ENCODE measurements around the gene SYNE3.
"Not testable (repeated sequence)": the region's sequence is repeated elsewhere in the genome, so short reads cannot be mapped to it uniquely, and the experiment has no call there.

SYNE3 gene

DNA sequence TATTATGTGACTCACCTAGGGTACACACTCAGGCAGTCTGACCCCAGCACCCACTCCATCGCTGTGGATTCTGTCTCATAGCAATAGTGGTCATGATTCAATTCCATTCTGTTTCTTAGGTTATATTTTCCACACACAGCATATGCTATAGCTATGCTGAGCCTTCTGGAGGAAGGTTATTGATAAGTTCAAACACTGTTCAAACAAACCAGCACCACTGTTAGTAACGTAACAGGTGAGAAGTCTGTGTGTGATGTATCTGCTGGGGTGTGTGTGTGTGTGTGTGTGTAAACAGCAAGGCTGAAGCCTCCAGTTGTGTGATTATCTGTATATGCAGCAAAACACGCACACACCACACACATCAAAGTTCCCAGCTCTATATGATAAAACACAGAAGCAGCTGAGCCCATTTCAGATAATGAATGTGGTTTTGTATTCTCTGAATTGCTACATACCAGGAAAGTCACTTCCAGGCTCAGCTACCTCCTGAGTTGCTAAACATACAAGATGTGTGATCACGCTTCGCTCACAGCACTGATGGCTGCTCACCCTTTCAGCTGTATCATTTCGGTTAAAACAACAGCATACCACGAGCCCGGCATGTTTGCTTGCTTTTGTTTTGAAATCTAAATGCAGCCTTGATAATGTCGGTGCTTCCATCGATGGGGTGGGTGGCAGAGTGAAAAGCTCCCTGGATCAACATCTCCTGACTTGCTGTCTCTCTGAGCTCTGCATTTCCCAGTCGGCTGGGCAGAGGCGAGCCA lies 6.8 kb upstream of the SYNE3 start:
- DNase-seq: no peak

DNA sequence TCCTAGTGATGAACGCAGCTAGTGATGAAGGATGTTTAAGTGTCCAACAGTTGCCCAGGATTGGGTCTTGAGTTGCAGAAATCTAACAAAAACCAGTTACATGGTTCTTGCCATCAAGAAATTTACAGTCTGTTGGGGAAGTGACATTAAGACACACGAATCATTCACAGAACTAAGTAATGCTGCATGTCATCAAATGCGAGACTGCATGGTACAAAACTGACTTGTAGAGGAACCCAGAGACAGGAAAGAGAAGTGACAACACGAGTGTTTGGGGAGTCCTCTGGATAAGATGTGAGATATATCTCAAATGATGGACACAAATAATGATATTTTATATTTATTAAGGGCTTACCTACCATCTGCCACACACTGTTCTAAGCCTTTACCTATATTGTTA lies 6.1 kb upstream of the SYNE3 start:
- DNase-seq: no peak

DNA sequence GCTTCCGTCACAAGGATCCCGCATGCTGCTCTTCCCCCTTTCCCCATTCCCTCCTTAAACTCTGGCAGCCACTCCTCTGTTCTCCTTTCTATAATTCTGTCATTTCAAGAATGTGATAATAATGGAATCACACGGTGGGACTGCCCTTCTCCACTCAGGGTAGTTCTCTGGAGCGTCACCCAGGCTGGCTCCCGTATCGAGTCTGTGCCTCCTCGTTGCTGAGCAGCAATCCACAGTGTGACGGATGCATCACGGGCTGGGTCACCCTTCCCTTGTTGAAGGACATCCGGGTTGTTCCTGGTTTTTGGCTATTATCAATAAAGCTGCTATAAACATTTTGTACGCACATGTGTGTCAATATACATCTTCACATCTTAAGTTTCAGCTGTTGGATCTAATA lies 5.7 kb upstream of the SYNE3 start:
- DNase-seq: no peak

DNA sequence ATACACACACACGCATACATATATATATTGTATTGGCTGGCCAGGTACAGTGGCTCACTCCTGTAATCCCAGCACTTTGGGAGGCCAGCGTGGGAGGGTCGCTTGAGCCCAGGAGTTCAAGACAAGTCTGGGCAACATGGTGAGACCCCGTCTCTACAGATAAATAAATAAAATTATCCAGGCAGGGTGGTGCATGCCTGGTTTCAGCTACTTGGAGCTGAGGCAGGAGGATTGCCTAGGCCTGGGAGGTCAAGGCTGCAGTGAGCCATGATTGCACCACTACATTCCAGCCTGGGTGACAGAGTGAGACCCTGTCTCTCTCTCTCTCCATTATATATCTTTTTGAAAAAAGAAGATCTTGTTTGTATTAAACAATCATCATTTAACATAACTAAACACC lies 4.6 kb upstream of the SYNE3 start:
- no peak for DNase-seq

DNA sequence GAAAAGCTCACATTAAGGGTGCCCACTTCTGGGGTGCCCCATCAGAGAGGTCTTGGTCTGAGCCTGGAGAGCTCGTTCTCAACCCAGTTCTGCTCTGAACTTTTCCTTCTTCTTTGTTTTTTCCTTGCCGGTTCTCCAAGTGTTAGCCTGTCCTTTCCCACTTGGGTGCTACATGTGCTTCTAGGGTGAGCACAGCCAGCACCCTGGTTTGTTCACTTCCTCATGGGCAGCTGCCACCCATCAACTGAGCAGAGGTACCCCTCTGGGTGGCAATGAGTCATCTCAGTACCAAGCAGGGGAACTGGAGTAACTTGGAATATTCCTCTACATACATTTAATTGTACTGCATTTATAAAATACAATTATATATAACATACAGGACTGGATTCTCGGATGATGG lies 3.9 kb upstream of the SYNE3 start:
- no peak for DNase-seq

DNA sequence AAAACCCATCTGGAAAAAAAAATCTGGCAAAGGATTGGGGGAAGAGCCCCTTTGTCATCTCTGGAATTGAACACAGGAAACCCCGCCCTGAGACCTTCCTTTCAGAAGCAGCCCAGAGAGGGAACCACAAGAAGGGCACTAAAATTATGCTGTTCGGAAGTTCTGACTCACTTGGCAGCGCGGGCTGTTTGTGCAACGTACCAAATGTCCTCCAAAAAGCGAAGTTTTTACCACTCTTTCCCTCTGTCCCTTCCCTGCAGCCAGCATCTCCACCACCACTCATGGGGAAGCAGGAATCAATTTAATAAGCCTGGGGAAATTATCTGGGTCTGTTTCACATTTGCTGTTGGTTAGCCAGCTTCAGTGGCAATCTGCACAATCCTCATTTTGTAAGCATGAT lies 3.2 kb upstream of the SYNE3 start:
- no peak for DNase-seq

DNA sequence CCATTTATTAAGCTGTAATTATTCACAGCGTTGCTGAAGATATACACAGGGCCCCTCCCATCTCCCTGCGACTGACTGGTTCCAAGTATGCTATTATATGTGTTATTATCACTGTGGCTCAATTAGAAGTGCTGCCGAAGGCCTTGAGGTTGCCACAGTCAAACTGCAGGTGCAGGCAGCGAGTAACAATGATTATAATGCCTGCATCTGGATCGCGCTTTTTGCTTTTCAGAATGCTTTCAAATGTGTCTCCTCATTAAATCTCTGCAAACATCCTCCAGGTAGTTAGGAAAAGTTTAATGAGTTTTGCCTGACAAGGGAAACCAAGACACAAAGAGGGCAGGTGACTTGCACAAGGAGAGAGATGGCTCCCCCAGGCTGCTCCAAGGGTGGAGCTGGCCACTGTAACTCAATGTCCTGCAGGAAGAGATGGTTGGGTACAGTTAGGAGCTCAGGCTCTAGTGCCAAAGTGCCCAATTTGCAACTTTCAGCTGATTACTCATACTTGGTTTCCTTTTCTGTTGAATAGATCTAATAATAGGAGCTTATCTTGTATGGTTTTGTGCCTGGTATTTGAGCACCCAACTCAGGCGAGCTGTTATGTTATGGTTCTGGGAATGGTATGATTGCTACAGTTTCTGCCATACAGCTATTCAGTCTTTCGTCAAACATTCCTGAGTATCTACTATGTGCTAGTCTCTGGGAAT lies 1.7 kb upstream of the SYNE3 start:
- no peak for DNase-seq

DNA sequence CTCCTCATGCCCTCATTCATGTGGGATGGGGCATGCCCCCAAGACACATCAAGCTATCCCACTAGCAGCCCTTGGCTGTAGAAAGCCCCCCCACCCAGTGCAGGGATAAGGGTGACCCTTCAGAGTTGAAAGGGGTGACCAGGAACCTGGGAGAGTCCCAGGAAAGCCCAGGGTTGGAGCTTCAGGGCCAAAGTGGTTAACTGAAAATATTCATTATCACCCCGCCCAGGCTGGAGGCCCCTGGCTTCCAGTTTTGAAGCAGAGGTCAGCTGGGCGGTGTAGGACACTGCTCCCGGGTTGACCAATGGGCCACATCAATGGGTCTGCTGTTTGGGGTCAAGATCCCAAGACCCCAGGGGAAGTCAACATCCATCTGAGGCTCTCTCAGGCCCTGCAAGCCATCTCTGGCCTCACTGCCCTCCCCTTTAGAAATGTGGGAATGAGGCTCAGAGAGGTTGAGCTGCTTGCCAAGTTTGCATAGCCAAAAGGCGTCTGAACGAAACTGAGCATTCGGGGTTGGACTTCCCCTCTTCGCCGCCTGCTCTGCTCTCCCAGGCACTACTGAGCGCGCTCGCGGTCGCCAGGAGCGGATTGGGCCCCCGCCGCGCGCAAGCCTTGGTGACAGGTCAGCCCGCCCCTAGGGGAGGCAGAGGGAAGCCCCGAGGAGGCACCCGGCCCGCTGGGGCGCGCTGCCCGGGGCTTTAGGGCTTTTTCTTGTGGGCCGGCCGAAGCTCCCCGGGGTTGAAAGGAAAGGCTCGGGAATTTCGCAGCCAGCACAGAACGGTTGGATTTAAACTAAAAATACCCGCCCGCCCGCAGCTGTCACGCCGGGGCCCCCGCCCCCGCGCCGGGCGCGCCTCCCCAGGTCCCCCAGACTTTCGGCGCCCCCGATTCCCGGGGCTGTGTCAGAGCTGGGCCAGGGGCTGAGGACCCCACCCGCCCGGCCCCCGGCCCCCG lies 576 bp downstream of the SYNE3 start:
- peak; percentile 70 for DNase-seq

DNA sequence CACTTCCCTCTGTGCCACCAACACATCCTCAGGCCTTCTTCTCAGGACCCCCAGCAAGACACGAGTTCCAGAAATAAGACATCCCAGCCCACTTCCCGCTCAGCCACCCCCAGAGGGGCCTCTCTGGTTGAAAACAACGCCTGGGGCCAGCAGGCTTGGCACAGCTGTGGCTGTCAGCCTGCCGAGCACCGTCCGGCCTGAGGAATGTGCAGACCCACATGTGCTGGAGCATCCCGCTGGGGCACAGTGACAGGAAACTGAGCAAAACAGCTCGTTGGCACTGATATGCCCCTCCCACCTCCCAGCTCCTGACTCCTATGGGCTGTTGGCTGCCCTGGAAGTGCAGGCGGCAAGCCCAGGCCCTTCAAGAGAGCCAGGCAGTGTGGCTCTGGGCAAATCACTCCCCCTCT lies 1.4 kb downstream of the SYNE3 start:
- DNase-seq: no peak

DNA sequence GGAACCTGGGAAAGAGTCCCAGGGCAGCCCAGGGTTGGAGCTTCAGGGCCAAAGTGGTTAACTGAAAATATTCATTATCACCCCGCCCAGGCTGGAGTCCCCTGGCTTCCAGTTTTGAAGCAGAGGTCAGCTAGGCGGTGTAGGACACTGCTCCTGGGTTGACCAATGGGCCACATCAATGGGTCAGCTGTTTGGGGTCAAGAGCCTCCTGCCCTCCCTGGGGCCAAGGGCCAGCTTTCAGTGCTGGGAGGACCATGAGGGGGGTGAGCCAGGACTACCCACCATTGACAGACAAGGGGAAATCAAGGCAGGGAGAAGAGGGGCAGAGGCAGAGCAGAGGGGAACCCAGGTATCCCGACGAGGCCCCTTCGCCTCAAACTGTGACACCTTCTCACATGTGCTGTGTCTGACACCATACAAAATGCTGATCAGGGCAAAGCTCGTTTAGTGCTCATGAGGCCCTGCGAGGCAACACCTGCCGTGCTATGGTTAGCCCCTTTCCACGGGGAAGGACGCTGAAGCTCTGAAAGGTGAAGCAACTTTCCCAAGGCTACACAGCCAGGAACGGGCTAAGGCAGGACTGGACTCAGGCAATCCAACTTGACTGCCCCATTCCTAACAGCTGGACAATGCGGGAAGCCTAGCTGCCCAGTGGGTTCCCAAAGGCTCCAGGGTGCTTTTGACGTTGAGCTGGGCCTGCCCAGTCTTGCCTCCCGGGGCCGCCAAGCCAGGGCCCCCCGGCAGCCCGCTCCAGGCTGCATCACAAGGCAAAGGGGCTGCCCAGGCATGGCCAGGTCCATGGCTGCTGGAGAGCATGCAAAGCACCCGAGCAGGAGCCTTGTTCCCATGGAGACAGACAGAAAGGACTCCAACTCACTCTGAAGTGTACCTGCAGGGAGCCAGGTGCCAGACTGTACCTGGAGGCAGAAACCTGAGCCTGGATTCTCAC lies 2.0 kb downstream of the SYNE3 start:
- DNase-seq: no peak

DNA sequence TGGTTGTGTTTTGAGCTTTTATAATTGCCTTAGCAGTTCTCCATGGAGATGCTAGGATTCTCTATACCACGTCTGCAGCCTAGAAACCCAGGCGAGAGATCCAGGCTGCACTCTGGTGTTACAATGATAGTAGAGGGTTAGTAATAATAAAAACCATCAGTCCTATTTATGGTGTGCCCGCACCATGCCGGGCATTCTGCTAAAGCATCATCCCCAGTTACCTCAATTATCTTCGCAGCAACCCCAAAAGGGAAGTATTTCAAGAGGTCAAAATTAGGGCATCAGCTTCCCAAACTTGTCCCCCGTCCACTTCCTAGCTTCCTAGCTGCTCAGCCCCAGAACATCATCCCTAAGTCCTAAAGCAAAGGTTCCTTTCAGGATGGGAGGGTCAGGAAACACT lies 3.2 kb downstream of the SYNE3 start:
- no peak for DNase-seq

DNA sequence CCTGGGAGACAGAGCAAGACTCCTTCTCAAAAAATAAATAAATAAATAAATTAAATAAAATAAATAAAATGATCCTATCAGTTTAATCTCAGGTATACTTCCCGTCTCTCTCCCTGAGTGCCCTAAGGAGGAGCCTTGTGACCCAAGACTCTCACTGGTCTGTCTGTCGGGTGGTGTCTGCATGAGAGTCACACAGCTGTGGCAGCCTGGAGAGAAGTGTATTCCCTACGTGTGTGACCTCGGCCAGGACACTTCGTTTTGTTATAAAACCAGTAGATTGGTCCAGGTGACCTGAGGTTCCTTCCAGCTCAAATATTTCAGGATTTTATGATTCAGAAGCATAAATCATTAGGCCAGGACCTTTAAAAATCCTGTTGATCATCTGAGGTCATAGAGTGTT lies 4.8 kb downstream of the SYNE3 start:
- no peak for DNase-seq

DNA sequence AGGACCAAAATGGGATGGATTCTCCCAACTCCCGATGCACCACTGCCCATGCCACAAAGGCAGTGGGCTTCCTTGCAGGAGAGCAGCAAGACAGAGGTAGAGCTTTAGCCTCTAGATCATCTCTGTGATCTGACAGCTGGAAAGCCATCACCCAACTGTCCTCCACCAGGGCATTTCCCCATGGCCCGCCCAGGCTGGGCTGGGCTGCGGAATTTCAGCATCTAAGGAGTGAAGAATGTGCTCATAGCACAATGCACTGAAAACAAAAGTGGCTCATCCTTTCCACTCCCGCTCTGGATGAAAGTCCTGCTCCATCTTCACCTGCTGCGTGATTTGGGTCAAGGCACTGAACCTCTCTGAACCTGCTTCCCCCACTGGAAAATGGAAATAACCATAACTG lies 5.6 kb downstream of the SYNE3 start:
- DNase-seq: no peak

DNA sequence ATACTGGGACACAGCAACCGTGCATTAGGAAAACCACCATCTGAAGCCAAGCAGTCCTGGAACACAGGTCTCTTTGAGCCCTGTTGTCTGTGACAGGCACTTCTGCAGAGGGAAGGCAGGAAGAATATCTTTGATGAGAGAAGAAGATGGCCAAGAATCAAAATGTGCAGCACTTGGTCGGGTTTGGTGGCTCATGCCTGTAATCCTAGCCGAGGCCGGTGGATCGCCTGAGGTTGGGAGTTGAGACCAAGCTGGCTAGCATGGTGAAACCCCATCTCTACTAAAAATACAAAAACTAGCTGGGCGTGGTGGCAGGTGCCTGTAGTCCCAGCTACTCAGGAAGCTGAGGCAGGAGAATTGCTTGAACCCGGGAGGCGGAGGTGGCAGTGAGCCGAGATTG lies 6.1 kb downstream of the SYNE3 start:
- not testable (repeated sequence) for DNase-seq

DNA sequence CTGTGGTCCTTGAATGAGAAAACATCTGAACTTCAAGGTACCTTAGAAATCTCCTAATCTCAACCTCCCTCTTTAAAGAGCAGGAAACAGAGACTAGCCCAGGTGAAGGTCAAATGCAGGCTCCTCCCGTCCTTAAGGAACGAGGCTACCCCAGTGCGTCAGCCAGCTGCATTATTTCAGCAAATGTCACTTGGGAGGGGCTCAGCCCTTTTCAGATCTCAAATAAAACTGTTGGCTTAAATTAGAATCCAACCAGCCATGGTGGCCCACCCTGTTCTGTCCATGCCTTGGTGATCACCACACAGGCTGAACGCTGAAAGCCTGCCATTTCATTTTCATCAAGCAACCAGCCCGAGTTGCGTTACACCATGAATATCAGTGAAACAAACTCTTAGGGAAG lies 7.0 kb downstream of the SYNE3 start:
- DNase-seq: no peak

DNA sequence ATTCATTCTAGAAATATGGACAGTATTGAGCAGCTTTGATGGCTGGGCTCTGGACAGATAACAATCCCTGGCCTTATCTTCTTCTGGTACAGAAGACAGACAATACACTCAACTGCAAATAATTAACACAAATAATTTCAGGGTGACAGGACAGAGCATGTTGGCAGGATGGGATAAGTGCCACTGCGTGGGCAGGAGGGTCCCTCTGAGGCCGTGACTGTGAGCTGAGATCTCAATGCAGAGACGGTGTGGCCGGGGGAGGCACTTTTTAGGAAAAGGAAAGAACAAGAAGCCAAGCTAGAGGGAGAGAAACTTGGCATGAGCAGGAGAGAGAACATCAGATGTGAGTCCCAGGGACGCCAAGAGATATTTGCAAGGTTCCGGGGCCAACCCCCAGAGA lies 8.1 kb downstream of the SYNE3 start:
- DNase-seq: no peak

DNA sequence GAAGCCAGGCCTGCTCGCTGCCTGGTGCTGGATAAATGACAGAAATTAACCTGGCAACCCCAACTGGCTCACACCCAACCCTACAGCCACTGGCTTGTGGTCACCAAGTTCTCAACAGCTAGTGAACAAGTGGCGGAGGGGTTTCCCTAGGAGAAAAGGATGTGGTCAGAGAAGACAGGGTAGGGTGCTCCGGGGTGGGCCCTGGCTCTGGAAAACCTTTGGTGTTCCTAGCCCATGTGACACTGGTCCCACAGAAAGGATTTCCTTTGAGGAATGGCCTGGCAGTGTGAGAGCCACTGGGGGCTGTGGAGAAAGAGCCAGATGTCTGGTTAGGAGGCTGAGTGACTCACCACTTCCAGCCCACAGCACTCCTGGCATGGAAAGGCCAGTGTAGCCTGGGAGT lies 8.7 kb downstream of the SYNE3 start:
- DNase-seq: no peak

DNA sequence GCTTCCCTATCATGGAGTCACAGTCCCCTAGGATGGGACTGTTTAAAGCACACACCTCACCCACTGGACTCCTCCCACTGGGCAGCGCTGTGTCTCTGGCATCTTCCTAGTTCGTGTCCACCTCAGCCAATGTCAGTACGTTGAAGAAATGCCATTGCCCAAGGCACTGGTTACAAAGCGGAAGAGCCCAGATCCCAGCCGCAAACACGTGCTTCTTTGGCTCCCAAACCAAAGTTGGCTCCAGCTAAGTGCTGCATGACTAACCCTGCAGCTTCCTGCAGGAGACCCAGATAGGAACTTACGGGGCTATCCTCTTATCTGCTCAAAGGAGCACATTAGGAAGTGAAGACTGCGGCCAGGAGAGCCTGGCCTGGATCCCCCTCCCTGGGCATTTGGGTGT lies 9.3 kb downstream of the SYNE3 start:
- DNase-seq: no peak

DNA sequence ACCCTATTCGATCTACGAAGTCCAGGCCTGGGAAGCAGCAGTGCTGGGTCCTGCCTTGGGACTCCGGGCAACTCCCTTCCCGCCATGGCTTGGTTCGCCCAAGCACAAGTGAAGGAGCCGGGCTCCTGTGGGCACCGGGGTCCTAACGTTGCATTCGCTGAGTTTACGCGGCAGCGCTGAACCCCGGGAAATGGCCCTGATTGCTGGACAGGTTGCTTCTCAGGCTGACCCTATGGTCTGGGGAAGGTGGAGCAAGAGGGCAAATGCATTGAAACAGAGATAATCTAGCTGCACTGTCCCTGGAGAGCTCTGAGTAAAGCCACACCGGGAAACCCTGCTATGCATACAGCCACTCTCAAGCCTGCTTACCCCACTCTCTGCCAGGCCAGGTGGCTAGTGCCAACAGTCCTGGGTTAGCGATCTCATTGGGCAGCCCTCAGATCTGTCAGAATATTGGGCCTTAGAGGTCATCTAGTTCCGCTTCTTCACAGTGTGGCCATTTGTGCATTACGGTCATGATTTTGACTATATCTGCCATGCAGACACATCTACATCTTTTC lies 11.3 kb downstream of the SYNE3 start:
- DNase-seq: no peak

DNA sequence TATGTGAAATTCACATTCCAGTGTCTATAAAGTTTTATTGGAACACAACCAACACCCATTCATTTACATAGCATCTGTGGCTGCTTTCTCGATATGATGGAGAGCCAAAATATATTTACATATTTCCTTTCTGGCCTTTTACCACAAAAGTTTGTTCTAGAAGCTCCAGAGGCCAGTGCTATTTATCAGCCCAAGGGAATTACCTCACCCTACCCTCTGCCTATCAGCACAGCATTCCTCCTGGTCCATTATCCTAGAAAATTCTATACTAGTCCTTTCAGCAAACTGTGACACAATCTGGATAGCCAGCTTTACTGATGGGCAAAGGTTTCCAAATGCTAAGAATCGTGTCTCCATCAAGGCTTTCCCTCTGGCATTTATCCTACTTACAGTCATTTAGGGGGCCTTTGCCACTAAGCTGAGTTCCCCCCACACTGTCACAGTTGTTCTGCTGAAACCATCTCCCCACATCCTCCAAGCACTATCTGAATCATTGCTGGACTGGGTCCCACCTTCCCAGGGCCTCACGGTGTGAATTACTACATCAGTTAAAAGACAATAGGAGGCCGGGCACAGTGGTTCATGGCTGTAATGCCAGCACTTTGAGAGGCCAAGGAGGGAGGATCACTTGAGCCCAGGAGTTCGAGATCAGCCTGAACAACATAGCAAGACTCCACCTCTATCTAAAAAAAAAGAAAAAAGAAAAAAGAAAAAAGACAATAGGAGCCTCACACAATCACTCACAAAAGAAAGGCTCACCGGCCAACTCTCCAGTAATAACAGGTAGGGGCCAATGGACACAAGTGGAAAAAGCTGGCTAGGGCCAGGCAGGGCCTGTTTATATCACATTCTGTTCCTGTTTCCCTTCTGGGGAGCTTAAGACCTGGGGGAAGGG lies 12.1 kb downstream of the SYNE3 start:
- DNase-seq: no peak

Data from NCI-H1694 treated with DMSO at 0.1 percent for 48 hours (cell line).